Superior temporal gyrus (tissue), 1 donor: ENCODE data around the gene CEP72.

Experiments used
- DNase-seq: peaks from one replicate; pipeline ENCODE4 v3.0.0-alpha.2; 2016; ENCODE audit errors: extremely low spot score

CEP72 gene

GRCh38 chr5:638501-639252 is 26.5 kb downstream of the CEP72 start:
- DNase-seq, result no peak

DNA sequence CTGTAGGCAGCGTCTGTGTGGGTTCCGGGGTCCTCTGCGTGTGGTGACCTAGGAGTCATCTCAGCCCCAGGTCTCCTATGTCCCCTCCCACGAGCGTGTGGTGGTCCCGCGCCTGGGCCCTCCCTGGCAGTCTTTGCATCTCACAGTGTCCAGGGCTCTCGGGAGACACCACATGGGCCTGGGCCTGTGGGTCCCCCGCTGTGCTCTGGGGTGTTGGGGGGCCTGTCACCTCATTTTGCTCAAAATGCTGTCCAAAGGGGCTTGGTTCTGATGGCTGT is 27.1 kb downstream of the CEP72 start:
- DNase-seq, result no peak

GRCh38 chr5:639584-640213 is 27.6 kb downstream of the CEP72 start:
- no peak for DNase-seq

DNA sequence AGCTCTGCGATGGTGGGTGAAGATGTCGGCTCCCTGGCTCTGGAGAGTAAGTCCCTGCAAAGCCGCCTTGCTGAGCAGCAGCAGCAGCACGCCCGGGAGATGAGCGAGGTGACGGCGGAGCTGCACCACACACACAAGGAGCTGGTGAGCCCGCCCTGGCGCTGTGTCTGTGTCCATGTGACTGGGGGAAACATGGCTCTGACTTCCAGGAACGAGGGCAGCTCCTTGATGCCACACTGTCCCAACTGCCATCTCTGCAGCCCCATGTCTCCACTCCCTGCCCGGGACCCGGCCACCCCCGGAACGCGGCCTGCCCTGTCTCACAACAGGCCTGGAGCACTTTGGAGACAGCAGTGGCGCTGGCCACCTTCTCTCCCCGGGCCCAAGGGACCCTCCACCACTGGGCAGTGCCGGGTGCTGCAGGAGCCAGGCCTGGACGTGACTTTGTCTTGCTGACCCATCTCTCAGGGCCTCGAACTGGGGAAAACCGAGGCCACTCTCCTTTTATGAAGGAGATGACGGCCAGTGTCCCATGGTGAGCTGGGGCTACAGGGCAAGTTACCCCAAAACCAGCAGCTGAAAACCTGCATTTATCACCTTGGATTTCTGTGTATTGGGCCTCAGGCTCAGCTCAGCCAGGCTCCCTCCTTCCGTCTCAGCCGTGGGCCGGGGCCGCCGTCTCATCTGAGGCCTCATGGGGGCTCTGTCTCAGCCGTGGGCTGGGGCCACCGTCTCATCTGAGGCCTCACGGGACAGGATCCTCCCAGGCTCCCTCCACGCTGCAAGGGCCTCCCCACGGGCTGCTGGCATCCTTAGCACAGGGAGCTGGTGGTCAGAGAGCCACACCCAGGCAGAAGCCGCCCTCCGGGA is 28.6 kb downstream of the CEP72 start:
- no peak for DNase-seq

GRCh38 chr5:641331-641765 is 29.2 kb downstream of the CEP72 start:
- no peak for DNase-seq

DNA sequence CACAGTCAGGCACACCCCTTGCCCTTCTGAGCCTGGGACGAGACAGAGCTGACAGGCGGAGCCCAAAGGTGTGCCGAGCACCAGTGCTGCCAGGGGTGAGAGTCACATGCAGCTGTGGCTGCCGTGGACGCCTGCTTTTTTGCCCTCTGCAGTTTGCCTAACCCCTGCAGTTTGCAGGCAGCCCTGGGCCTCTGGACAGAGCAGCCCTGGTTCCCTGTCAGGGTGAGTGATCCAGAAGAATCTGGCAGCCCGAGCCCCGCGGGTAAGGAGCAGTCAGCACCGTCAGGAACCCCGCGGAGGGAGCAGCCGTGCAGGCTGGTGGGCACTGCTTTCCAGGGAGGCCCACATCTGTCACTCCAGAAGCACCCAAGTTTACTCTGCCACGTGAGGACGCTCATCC is 30.3 kb downstream of the CEP72 start:
- DNase-seq, result no peak

DNA sequence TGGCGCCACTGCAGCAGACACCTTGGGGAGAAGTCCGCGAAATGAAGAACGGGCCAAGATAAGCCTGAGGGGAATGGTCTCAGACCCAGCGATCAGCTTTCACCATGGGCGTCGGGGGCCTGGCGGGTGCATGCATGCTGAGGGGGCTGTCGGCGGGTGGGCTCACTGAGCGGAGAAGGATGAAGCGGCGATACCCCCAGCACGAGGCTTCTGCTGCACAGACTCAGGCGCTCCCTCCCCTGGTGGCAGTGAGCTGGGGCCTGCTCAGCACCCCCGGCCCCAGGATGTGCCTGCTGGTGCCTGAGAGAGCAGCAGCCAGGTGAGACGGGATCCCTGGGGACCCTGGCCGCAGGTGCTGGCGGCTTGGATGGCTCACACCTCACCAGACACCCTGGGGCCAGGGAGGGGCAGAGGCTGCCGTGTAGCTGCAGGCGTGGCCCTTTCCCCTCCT is 31.2 kb downstream of the CEP72 start:
- DNase-seq, result no peak

DNA sequence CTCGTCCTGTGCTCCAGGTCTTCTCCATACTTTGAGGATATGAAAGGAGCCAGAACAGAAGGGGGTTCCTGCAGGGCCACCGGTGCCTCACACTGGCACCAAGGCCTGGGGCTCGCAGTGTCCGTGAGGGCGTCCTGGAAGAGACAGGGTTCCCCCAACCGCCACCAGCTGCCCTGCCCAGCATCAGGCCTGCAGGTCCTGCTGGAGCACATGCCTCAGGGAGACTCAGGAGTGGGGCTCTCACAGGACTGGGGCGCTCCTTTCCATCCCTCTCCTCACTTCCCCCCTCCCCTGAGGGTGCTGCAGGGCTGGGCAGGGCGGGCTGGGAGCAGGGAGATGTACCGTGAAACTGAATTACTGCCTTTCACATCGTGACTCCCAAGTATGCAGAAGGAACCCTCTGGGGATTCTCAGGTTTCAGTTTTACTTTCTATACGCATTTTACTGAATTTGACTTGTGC is 31.7 kb downstream of the CEP72 start:
- DNase-seq, result no peak

- no peak for DNase-seq
Measured at GRCh38 chr5:644509-644908, 32.4 kb downstream of the CEP72 start.

DNA sequence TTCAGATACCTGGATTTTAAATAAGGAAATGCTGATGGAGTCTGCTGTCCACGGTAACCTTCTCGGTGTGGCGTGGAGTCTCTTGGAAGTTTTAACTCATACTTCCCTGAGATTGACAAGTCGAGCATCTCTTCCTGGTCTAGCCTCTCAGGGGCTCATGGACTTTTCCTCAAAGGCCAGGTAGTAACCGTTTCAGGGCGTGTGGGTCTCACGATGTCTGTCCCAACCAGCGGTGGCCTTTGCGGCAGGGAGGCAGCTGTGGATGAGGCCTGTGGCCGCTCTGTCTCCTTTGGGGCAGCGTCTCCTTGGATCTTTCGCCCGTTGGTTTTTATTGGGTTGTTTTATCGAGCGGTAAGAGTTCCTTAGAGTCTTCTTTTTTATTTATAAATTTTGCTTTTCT is 32.8 kb downstream of the CEP72 start:
- no peak for DNase-seq

- DNase-seq, result no peak
Measured at GRCh38 chr5:645421-645820, 33.3 kb downstream of the CEP72 start.

DNA sequence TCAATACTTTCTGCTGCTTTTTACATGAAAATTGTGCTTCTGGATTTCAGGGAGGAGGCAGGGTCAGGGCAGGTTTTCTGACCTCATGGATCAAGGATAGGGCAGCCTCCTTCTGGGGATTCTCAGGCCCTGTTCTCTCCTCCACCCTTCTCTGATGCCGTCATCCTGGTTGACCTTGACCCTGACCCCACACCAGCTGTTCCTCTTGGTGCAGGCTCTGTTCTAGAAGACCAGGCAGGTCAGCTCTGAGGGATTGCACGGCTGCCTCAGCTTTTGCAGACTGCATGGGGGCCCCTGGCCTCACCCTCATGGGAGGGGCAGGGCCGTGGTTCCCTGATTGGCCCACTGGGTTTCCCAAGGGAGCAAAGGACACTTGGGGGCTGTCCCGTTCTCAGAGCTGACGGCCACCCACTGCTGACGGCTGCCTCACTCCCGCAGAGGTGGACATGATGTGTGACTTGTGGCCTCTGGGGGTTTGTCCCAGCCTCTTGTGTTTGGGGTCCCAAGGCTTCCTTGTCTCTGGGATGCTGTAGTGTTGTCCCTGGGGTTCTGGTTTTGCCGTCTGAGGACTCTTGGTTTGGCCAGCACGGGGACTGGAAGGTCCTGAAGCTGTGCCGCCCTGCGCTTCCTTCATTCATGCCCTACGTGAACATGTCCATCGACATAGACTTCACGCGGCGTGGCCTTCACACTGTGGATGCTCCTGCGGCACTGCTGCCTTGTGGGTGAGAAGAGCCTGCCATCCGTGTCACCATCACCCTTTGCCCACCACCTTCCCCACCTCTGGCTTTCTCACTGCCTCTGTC is 34.5 kb downstream of the CEP72 start:
- no peak for DNase-seq

- DNase-seq, result no peak
Measured at GRCh38 chr5:647311-647710, 35.2 kb downstream of the CEP72 start.

- no peak for DNase-seq
Measured at GRCh38 chr5:647727-648126, 35.6 kb downstream of the CEP72 start.

- DNase-seq, result no peak
Measured at GRCh38 chr5:651296-652022, 39.3 kb downstream of the CEP72 start.

DNA sequence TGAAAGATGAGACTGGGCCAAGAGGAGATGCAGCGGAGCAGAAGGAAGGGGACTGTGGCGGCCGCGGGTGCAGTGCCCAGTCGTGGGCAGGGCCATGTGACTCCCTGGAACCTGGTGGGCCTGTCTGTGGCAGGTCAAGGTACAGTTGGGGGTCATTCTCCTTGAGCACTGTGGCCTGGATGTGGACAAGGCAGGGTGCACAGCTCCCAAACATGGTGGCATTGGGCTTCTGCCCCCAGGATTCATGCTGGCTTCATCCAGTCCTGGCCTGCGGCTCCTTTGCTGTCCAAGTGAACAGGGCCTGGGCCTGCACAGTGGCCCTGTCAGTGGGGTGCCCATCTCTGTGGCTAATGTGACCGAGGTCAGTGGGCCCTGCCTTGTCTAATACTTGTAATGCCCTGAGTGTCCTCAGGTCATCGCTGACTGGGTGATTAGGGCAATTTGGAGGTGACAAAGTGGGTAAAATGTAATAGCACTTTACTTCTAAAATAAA is 39.9 kb downstream of the CEP72 start:
- DNase-seq, result no peak

DNA sequence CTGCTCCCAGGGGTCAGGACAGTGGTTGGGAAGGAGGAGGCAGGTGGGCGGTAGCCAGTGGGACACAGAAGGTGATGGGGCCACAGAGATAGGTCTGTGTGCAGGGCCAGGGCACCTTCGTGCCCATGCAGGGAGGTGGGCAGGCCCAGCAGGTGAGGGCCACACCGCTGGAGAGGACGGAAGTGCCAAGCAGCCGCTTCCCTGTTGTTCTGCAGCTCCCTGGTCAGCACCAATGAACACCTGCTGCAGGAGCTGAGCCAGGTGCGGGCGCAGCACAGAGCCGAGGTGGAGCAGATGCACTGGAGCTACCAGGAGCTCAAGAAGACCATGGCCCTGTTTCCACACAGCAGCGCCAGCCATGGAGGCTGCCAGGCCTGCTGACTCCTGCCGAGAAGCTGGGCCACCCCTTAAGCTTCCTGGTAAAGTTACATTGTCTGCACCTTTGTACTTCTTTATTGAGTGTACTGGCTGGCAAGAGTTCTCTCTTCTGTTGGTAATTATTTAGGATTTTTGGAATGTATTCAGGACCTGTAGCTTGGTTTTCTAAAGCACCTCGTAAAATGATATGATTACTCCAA is 40.7 kb downstream of the CEP72 start:
- DNase-seq, result no peak

DNA sequence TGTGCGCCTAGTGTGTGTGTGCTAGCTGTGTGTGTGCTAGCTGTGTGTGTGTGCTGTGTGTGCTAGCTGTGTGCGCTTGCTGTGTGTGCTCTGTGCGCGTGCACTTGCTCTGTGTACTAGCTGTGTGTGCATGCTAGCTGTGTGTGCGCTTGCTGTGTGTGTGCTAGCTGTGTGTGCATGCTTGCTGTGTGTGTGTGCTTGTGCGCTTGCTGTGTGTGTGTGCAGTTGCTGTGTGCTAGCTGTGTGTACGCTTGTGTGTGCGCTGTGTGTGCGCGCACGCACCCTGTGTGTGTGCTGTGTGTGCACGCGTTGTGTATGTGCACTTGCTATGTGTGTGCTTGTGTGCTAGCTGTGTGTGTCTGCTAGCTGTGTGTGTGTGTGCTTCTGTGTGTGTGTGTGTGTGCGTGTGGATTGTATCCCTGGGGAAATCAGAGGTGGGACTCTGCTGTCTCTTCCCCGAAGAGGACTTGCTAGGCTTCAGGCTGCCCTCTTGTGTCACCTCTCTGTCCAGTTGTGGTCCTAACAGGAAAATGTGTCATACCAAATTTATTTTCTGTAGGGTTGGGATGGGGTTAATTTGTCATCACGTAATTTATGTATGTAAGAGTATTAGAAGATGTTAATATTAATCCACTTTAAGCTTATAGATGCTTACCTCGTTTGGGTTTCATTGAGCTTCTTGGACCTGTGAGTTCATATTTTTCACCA is 42.1 kb downstream of the CEP72 start:
- DNase-seq, result no peak

GRCh38 chr5:655406-655805 is 43.3 kb downstream of the CEP72 start:
- DNase-seq, result no peak

DNA sequence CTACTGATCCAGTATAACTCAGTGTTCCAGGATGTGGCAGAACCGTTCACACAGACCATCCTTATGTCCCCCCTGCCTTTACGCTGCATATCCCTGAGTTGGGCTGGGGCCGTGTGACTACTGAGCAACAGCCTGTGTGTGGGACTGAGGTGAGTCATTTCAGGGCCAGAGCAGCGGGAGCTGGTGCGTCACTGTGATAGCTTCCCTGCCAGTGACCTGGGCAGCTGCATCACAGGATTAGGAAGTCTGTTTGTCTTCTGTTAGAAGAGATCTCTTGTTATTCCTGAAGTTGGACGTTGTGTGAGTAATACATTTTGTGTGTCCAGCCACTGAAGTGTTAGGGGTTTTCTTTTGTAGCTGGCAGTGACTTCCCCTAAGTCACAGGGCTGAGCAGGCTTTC is 45.4 kb downstream of the CEP72 start:
- no peak for DNase-seq
